Gastroesophageal sphincter (tissue), 3 donors: ENCODE results near the gene TBC1D1.

Source experiments
- EP300 ChIP-seq: sonication (generic); formaldehyde crosslinking; IDR thresholded peaks from one replicate; pipeline ENCODE4 v1.6.1; 2017; ENCODE audit warnings: antibody characterized with exemption, mild to moderate bottlenecking
- POLR2A ChIP-seq, 2 donors: fragments of 450-650 bp; IDR thresholded peaks; one replicate each; pipeline ENCODE4 v1.6.1; 2017; ENCODE audit warnings: antibody characterized with exemption in 2 of 2, mild to moderate bottlenecking in 2 of 2, moderate library complexity in 1 of 2
- TF ChIP-seq, protein P1 (sequence below), 4 experiments: fragments of 200-600 bp in 2 of 4; fragments of 450-650 bp in 2 of 4; sonication (generic) in 1 of 4; IDR thresholded peaks; one replicate each; pipeline ENCODE4 v1.5.1; 2017 to 2019; ENCODE audit warnings: antibody characterized with exemption in 4 of 4, mild to moderate bottlenecking in 2 of 4, moderate library complexity in 2 of 4

DNA sequence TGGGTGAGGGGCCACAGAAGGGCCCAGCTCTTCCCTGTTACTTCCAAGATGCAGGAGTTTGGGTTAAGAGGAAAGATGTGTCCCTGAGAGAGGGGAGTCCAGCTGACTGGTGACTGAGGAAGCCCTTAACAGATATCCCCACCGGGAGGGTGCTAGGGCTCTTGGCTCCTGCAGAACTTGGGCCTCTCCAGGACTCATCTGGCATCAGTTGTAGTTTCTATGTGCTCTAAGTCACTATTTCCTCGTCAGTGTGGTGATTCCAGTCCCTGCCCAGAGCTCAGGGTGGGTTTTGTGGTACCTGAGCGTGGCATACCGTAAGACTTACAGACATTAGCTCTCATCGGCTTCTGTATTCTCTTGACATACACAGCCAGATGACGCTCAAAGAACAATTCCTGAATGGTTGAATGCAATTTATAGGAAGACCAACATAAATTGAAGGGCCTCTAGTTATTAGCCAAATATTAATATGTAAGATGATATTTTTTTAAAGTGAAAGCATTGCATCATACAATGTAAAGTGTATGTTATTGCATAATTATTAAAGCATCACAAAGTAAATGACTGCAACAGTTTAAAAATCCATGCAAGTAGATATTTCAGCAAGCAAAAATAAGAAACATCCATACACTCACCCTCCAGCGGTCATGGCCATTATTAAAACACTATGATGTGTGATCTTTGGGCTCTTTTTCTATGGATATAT lies 264.9 kb downstream of the TBC1D1 start:
- TF ChIP-seq, protein P1, sequence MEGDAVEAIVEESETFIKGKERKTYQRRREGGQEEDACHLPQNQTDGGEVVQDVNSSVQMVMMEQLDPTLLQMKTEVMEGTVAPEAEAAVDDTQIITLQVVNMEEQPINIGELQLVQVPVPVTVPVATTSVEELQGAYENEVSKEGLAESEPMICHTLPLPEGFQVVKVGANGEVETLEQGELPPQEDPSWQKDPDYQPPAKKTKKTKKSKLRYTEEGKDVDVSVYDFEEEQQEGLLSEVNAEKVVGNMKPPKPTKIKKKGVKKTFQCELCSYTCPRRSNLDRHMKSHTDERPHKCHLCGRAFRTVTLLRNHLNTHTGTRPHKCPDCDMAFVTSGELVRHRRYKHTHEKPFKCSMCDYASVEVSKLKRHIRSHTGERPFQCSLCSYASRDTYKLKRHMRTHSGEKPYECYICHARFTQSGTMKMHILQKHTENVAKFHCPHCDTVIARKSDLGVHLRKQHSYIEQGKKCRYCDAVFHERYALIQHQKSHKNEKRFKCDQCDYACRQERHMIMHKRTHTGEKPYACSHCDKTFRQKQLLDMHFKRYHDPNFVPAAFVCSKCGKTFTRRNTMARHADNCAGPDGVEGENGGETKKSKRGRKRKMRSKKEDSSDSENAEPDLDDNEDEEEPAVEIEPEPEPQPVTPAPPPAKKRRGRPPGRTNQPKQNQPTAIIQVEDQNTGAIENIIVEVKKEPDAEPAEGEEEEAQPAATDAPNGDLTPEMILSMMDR (IDR thresholded peaks at IDR 0.05) = no peak
- TF ChIP-seq POLR2A (IDR thresholded peaks at IDR 0.05) (no peak), EP300 (no peak)
